Measurements from ENCODE around the gene SRRM3.
"Not testable (repeated sequence)": the region's sequence is repeated elsewhere in the genome, so short reads cannot be mapped to it uniquely, and the experiment has no call there.

DNA sequence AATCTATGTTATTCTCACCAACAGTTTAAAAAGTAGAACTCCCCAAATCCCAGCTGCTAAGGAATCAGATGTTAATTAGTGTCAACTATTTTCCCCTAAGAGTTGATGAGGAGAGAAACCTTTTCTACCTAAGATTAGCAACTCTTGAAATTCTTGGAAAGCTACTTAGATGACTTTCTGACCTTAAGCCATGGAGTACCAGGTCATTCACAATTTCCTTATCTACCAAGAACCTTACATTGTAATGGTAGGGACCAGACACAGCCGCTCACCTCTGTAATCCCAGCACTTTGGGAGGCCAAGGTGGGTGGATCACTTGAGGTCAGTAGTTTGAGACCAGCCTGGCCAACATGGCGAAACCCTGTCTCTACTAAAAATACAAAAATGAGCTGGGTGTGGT lies 133.7 kb downstream of the SRRM3 start:
- TF ChIP-seq, protein P1, sequence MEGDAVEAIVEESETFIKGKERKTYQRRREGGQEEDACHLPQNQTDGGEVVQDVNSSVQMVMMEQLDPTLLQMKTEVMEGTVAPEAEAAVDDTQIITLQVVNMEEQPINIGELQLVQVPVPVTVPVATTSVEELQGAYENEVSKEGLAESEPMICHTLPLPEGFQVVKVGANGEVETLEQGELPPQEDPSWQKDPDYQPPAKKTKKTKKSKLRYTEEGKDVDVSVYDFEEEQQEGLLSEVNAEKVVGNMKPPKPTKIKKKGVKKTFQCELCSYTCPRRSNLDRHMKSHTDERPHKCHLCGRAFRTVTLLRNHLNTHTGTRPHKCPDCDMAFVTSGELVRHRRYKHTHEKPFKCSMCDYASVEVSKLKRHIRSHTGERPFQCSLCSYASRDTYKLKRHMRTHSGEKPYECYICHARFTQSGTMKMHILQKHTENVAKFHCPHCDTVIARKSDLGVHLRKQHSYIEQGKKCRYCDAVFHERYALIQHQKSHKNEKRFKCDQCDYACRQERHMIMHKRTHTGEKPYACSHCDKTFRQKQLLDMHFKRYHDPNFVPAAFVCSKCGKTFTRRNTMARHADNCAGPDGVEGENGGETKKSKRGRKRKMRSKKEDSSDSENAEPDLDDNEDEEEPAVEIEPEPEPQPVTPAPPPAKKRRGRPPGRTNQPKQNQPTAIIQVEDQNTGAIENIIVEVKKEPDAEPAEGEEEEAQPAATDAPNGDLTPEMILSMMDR (conservative IDR thresholded peaks at IDR 0.05; ENCODE audit: low read length), result not testable (repeated sequence)
- TF ChIP-seq EZH2phosphoT487 (IDR thresholded peaks at IDR 0.05; ENCODE audit: borderline replicate concordance, low read depth, low read length), result not testable (repeated sequence)
